ENCODE data around the gene ADCK2.
"Not testable (repeated sequence)": the region's sequence is repeated elsewhere in the genome, so short reads cannot be mapped to it uniquely, and the experiment has no call there.

The ADCK2 gene

GRCh38 chr7:140738280-140738679 is 65.5 kb downstream of the ADCK2 start:
- peak; percentile 6 for DNase-seq (ENCODE audit: low read depth)

DNA sequence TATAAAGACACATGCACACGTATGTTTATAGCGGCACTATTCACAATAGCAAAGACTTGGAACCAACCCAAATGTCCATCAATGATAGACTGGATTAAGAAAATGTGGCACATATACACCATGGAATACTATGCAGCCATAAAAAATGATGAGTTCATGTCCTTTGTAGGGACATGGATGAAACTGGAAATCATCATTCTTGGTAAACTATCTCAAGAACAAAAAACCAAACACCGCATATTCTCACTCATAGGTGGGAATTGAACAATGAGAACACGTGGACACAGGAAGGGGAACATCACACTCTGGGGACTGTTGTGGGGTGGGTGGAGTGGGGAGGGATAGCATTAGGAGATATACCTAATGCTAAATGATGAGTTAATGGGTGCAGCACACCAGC is 70.5 kb downstream of the ADCK2 start:
- not testable (repeated sequence) for DNase-seq (ENCODE audit: low read depth)

DNA sequence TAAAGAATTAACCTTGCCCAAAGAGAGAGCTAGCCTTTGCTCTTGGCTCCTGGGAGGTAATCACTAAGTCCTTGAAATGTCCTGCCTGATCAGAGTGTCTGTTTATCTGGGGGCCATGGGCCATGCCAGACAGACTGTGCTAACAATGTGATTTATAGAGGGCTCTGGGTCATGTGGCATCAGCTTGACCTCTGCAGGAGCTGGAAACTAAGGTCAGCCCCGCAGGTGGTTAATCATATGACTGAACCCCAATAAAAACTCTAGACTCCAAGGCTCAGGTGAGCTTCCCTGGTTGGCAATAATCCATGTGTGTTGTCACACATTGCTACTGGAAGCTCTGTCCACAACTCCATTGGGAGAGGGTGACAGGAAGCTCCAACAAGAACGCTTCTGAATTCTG is 71.3 kb downstream of the ADCK2 start:
- DNase-seq (ENCODE audit: low read depth) = no peak

Data from amniotic epithelial cell (primary cell).